GM23338 (cell line): ENCODE measurements around the gene PLPPR2.

Source experiments
- CREB1 ChIP-seq: fragments of 250-450 bp; sonication (Bioruptor Pico); IDR thresholded peaks from 2 replicates; pipeline ENCODE4 v1.5.0; 2020; ENCODE audit warnings: low read depth, mild to moderate bottlenecking, moderate library complexity
- CTCF ChIP-seq, 2 experiments: fragments of 200-600 bp in 1 of 2; sonication (generic) in 1 of 2; conservative IDR thresholded peaks; 2 replicates each; pipeline versions ENCODE4 v1.5.1 to v1.6.1; 2016 to 2017; ENCODE audit warnings: antibody characterized with exemption in 2 of 2, low read depth in 2 of 2, mild to moderate bottlenecking in 2 of 2, moderate library complexity in 1 of 2
- ETS1 ChIP-seq: IDR thresholded peaks from 2 replicates; pipeline ENCODE4 v1.6.1; 2016; ENCODE audit warnings: antibody characterized with exemption
- EZH2 ChIP-seq: fragments of 200-600 bp; sonication (generic); IDR thresholded peaks from one replicate; pipeline ENCODE4 v1.8.0; 2017; ENCODE audit warnings: antibody characterized with exemption, mild to moderate bottlenecking, low read depth; ENCODE audit not compliant: unreplicated experiment
- EZH2phosphoT487 ChIP-seq: fragments of 200-600 bp; sonication (generic); IDR thresholded peaks from one replicate; pipeline ENCODE4 v1.8.1; 2018; ENCODE audit warnings: antibody characterized with exemption; ENCODE audit not compliant: unreplicated experiment
- JUNB ChIP-seq: IDR thresholded peaks from one replicate; pipeline ENCODE4 v1.6.1; 2016; ENCODE audit warnings: antibody characterized with exemption; ENCODE audit not compliant: unreplicated experiment
- NANOG ChIP-seq: IDR thresholded peaks from 2 replicates; pipeline ENCODE4 v1.6.1; 2016; ENCODE audit warnings: antibody characterized with exemption, borderline replicate concordance
- POLR2AphosphoS5 ChIP-seq: IDR thresholded peaks from 2 replicates; pipeline ENCODE4 v1.6.1; 2016; ENCODE audit warnings: antibody characterized with exemption, low read depth
- REST ChIP-seq: IDR thresholded peaks from one replicate; pipeline ENCODE4 v1.6.1; 2018; ENCODE audit warnings: antibody characterized with exemption; ENCODE audit not compliant: unreplicated experiment
- STAT1 ChIP-seq: IDR thresholded peaks from one replicate; pipeline ENCODE4 v1.6.1; 2016; ENCODE audit warnings: antibody characterized with exemption; ENCODE audit not compliant: unreplicated experiment
- ZNF114 ChIP-seq: fragments of 250-450 bp; sonication (Bioruptor Pico); IDR thresholded peaks from 2 replicates; pipeline ENCODE4 v1.5.0; 2020; ENCODE audit warnings: mild to moderate bottlenecking, moderate library complexity
- ZNF331 ChIP-seq: fragments of 250-450 bp; sonication (Bioruptor Pico); IDR thresholded peaks from 2 replicates; pipeline ENCODE4 v1.5.0; 2020; ENCODE audit warnings: low read depth, mild to moderate bottlenecking, moderate library complexity
- ZNF462 ChIP-seq: fragments of 250-450 bp; sonication (Bioruptor Pico); IDR thresholded peaks from 2 replicates; pipeline ENCODE4 v1.5.0; 2020; ENCODE audit warnings: mild to moderate bottlenecking, moderate library complexity

- TF ChIP-seq CTCF (conservative IDR thresholded peaks at IDR 0.05; ENCODE audit: low read depth in 2 of 2) (no peak), EZH2phosphoT487 (no peak), JUNB (no peak), REST (no peak), POLR2AphosphoS5 (no peak), CREB1 (no peak), EZH2 (no peak), ZNF462 (CRISPR knock-in tag) (no peak), ZNF114 (CRISPR knock-in tag) (no peak), STAT1 (no peak), NANOG (no peak), ZNF331 (CRISPR knock-in tag) (no peak), ETS1 (no peak)
Measured at GRCh38 chr19:11387162-11388034, 32.2 kb downstream of the PLPPR2 start.
